HG02885 (cell line): ENCODE data around the gene ZNF536.
"Not testable (repeated sequence)": the region's sequence is repeated elsewhere in the genome, so short reads cannot be mapped to it uniquely, and the experiment has no call there.

Experiments
- ATAC-seq: cut with Tn5 transposase; IDR thresholded peaks from one replicate; pipeline ENCODE4 v1.9.1; 2021; ENCODE audit warnings: mild to moderate bottlenecking; ENCODE audit not compliant: unreplicated experiment, poor library complexity

Gene ZNF536

GRCh38 chr19:30385666-30386065 lies 13.5 kb downstream of the ZNF536 start:
- ATAC-seq, result no peak

GRCh38 chr19:30386551-30387143 lies 14.5 kb downstream of the ZNF536 start:
- no peak for ATAC-seq

GRCh38 chr19:30387311-30388115 lies 15.3 kb downstream of the ZNF536 start:
- no peak for ATAC-seq

DNA sequence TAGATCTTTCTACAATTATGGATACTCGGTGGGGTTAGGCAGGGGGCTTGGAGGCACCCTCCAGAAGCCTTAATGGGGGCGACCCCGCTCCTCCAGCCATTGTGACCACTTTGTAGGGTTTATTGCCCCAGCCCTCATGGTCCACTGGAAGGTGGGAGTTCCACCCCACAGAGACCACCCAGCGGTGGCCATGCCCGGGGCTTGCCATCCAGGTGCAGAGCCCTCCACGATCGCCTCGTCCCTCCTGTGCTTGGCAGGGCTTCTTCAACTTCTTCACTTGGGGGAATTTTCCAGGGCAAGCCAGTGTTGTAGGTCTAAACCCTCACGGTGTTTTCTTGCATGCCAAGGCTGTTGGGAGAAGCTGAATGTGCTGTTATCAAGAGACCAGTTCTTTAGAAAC lies 16.1 kb downstream of the ZNF536 start:
- no peak for ATAC-seq

GRCh38 chr19:30388819-30389218 lies 16.6 kb downstream of the ZNF536 start:
- ATAC-seq, result no peak

GRCh38 chr19:30390356-30390988 lies 18.3 kb downstream of the ZNF536 start:
- no peak for ATAC-seq

- ATAC-seq, result no peak
Measured at GRCh38 chr19:30391052-30391451, 18.9 kb downstream of the ZNF536 start.

DNA sequence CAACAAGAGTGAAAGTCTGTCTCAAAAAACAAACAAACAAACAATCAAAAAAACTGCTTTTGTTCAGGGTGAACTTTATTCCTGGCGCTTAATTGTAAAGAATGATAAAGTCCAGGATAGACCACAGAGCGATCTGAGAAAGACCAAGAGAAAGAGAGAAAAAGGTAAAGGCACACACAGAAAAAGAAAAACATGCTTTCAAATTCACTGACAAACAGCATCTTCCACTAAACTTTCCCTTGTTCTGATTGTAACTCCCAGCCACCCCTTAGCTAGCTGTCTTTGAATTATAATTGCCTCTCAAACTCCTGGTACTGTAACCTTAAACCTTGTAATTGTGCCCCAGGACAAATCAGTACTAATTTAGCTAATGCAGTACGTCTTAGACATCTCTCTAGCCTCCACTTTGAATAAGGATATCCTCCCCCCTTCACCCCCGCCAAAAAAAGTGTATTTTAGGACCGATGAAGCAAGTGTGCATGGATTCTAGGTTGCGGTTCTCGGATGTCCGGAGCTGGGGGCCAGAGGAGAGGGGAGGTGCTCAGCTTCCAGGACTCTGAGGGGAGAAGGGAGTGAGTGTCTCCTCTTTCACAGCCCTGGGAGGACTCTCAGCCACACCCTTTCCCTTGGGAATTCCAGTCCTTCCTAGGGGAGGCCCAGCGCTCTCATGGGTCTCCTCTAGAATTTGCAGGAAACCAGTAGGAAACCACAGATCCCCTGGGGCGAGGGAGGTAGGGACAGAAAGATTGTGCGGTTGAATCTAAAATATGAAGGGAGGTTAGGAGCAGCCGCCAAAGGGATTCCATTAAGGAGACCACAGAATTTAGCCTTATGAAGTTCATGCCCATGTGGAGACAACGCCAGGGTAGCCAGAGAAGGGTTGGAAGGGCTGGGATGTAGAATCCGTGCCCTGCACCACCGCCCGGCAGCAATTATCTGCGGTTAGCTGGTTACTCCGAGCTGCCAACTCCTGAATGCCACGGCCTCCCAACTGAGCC lies 19.7 kb downstream of the ZNF536 start:
- ATAC-seq, result no peak

GRCh38 chr19:30393046-30393445 lies 20.9 kb downstream of the ZNF536 start:
- ATAC-seq, result no peak

DNA sequence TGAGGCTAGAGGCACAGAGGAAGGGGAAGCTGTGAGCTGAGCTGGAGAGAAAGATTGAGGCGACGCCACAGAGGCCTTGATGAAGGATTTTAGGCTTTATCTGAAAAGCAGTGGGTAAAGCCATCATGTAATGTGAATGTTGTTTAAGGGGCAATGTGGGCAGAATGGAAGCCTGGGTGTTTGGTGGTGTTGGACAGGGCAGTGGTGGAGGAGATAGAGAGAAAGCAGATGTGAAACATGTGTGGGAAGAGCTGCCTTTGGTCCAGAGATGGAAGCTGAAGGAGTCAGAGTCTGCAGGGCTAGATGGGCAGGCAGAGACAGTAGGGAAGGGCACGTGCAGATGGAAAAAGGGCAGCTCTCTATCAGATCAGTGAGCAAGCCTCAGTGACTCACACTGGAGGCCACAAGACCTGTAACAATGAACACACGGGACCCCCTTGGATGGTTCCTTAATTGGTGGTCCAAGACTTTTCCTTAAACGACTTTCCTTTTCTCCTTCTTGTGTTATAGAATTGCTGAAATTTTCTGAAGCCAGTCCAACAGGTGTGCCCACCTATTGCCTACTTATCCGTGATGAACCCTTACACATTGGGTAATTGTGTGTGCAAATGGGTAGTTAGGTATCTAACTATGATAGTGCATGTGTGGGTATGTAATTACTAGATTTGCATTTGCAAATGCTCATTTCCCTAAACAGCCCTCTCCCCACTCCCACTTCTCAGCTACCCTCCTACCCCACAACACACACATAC lies 21.7 kb downstream of the ZNF536 start:
- ATAC-seq, result no peak

DNA sequence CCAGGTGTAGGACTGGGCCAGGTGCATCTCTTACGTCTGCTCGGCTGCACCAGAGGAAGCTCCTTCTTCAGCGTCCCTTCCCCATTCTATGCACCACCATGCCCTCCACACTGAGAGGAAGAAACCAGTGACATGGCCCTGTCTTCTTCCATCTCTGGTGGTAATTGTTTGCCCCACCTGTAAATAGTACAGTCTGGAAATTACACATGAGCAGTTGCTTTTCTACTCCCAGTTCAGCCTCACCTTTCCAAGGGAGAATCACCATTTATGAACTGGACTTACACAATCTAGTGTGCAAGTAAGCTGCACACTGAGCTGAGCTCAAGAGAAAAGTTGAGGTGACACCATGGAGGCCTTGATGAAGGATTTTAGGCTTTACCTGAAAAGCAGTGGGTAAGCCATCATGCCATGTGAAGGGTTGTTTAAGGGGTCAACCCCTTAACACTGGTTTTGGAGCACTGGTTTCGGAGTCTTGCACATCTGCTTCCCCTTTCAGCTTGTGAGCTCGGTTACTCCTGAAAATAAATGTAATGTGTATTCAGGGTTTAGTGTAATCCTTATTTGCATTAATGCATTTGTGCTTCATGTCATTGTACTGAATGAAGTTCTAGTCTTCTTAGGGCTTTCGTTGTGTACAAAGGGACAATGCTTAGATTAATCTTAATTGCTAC lies 22.4 kb downstream of the ZNF536 start:
- ATAC-seq, result no peak

DNA sequence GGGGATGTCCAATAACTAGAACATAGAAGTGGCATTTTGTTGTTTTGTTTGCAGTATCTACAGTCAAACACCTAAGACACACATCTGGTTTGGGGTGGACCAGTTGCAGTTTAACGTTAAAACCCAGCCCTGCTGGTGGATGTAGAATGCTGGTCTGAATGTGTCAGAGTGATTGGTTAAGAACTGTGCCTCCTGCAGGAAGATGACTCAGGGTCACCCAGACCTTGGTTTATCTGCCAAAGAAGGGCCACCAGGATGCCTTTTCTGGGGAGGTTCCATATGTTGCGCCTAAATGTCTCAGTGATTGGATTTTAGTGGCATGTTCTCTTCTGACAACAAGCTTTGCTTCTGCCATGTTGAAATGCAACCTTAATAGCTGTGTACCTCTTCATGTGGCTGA lies 23.1 kb downstream of the ZNF536 start:
- no peak for ATAC-seq

- ATAC-seq, result not testable (repeated sequence)
Measured at GRCh38 chr19:30398539-30398938, 26.4 kb downstream of the ZNF536 start.

- no peak for ATAC-seq
Measured at GRCh38 chr19:30401956-30402355, 29.8 kb downstream of the ZNF536 start.

- no peak for ATAC-seq
Measured at GRCh38 chr19:30402436-30403202, 30.4 kb downstream of the ZNF536 start.

DNA sequence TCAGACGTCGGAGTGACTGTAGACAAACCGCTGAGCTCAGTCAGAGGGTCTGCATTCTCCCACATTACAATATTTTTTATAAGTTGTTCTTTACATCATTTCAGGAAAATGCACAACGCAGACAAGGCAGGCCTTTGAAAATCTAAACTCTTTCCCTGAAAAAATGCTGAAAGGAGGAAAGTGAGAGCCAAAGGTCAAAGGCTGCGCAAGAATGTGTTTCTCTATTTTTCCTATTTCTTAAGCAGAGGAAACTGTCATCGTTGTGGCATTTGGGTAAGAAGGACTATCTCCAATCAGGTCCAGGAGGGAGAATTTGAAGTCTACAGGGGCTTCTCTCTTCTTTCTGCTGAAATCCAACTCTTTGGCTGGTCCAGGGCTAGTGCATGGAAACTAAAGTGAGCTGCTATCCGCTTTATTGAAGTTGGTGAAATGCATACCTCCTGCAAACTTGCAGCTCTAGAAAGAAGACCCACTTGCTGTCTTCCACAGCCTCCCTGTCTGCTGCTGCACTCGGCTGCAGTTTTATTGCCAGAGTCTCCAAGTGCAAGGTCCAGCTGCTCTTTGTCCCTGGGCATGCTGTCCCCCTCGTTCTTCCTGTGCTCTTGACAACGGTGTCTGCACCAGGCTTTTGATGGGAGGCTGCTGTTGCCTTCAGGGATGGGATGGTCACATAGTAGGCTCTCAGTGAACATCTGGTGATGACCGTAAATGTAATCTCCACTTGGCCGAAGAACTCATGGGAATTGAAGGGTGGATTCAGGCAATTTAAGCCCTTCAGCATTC lies 31.2 kb downstream of the ZNF536 start:
- ATAC-seq, result no peak

- no peak for ATAC-seq
Measured at GRCh38 chr19:30406220-30407067, 34.3 kb downstream of the ZNF536 start.
